22Rv1 (cell line): ENCODE results near the gene DPEP3.

Source experiments
- ZFX ChIP-seq: fragments of 450-650 bp; IDR thresholded peaks from 2 replicates; pipeline ENCODE4 v1.6.1; 2017; ENCODE audit warnings: antibody characterized with exemption, borderline replicate concordance
- TF ChIP-seq, protein P1 (sequence below): fragments of 450-650 bp; IDR thresholded peaks from 2 replicates; pipeline ENCODE4 v1.5.1; 2017; ENCODE audit warnings: mild to moderate bottlenecking

DNA sequence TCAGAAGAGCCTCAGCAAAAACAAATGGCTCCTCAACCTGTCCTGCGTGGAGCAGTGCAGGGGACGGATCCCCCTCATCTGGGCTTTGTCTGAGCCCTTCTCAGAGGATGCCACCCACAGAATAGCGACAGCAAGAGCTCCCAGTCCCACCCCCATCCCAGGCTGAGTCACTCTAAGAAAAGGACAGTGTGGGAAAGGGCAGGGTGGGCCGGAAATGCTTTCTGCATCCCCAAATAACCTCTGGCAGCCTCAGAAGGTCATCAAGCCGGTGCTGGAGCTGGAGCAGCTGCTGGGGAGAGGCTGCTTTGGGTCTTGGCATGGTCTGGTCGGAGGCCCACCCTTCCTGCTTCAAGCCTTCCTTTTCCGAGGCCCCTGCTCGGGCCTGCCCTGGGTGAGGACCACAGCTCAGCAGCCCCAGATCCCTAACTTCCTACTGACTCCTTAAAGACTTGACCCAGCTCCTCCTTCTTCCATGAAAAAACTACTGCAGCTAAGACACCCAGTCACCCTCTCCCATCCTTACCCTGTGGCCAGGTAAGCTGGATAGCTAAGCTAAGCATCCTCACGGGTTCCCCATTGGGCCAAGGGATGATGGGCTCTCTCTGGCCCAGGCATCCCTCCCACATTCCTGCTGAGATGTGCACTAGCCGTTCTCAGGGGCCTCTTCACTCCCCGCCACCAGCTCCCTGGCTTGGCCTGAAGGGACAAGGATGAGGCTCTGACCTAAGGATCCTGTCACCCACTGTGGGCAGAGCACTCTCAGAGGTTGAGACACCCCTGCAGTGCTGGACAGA lies 20.6 kb downstream of the DPEP3 start:
- TF ChIP-seq, protein P1, sequence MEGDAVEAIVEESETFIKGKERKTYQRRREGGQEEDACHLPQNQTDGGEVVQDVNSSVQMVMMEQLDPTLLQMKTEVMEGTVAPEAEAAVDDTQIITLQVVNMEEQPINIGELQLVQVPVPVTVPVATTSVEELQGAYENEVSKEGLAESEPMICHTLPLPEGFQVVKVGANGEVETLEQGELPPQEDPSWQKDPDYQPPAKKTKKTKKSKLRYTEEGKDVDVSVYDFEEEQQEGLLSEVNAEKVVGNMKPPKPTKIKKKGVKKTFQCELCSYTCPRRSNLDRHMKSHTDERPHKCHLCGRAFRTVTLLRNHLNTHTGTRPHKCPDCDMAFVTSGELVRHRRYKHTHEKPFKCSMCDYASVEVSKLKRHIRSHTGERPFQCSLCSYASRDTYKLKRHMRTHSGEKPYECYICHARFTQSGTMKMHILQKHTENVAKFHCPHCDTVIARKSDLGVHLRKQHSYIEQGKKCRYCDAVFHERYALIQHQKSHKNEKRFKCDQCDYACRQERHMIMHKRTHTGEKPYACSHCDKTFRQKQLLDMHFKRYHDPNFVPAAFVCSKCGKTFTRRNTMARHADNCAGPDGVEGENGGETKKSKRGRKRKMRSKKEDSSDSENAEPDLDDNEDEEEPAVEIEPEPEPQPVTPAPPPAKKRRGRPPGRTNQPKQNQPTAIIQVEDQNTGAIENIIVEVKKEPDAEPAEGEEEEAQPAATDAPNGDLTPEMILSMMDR = no peak
- no peak for TF ChIP-seq ZFX
